ENCODE data around the gene EYA4. TPM values are rescaled to one million over a fixed set of nuclear protein-coding genes. Genes with fewer than 3 reads are reported as not detected.

The EYA4 gene
- total RNA-seq, 1 experiment from 2014 or later = 10.0 TPM

- peaks cover 8% of the 10 kb centered on the region for H3K4me1 ChIP-seq (ENCODE audit: insufficient read depth, low read length)
- no peak overlapping the region for H3K9ac ChIP-seq (ENCODE audit: low read length)
- H2AFZ ChIP-seq (ENCODE audit: low read length) = no peak overlapping the region
- H3K27me3 ChIP-seq (ENCODE audit: low read length) = no peaks in the 10 kb centered on the region
- ChIA-PET CTCF (no interaction called here), POLR2A (ENCODE audit: unreplicated experiment) (no interaction called here)
- no peak for ATAC-seq
- intact Hi-C loops (cut with micrococcal nuclease) = no loop called here
- no peaks in the 10 kb centered on the region for H3K9me2 ChIP-seq (replicated peaks; ENCODE audit: low read length)
- H3K9me3 ChIP-seq (ENCODE audit: low read length) = no peaks in the 10 kb centered on the region
- H3K27ac ChIP-seq (ENCODE audit: low read length) = no peak overlapping the region
- no peak for TF ChIP-seq CTCF (conservative IDR thresholded peaks at IDR 0.05; ENCODE audit: low read depth, low read length)
- no peak for TF ChIP-seq EZH2phosphoT487 (IDR thresholded peaks at IDR 0.05; ENCODE audit: borderline replicate concordance, low read length)
- TF ChIP-seq EZH2 (IDR thresholded peaks at IDR 0.05; ENCODE audit: low read length, unreplicated experiment) = no peak
- H3K36me3 ChIP-seq (ENCODE audit: low read depth, low read length) = no peaks in the 10 kb centered on the region
- BruUV-seq (replicated peaks) = no TSS peak
- no peaks in the 10 kb centered on the region for H4K20me1 ChIP-seq (ENCODE audit: low read length)
- no peaks in the 10 kb centered on the region for H3F3A ChIP-seq (ENCODE audit: low read length, unreplicated experiment)
- no peak for DNase-seq
- H3K4me3 ChIP-seq (ENCODE audit: low read length) = no peak overlapping the region
- no peaks in the 10 kb centered on the region for H3K79me2 ChIP-seq (ENCODE audit: low read length)
- H3K4me2 ChIP-seq (ENCODE audit: low read length) = no peak overlapping the region
These were observed 56.5 kb downstream of the EYA4 start for GRCh38 chr6:133297657-133298056.

- H3K9me2 ChIP-seq (replicated peaks; ENCODE audit: low read length) = no peaks in the 10 kb centered on the region
- H3K4me3 ChIP-seq (ENCODE audit: low read length) = no peak overlapping the region
- no peak overlapping the region for H3K4me2 ChIP-seq (ENCODE audit: low read length)
- ATAC-seq (no peak), DNase-seq (no peak)
- H2AFZ ChIP-seq (ENCODE audit: low read length) = no peak overlapping the region
- no peak for TF ChIP-seq EZH2 (IDR thresholded peaks at IDR 0.05; ENCODE audit: low read length, unreplicated experiment)
- TF ChIP-seq CTCF (conservative IDR thresholded peaks at IDR 0.05; ENCODE audit: low read depth, low read length) = no peak
- TF ChIP-seq EZH2phosphoT487 (IDR thresholded peaks at IDR 0.05; ENCODE audit: borderline replicate concordance, low read length) = no peak
- CTCF ChIA-PET = no interaction called here
- BruUV-seq (replicated peaks) = no TSS peak
- intact Hi-C loops (cut with micrococcal nuclease) = no loop called here
- no peaks in the 10 kb centered on the region for H3K79me2 ChIP-seq (ENCODE audit: low read length)
- H3K9me3 ChIP-seq (ENCODE audit: low read length) = no peaks in the 10 kb centered on the region
- H3K36me3 ChIP-seq (ENCODE audit: low read depth, low read length) = no peaks in the 10 kb centered on the region
- H3K27me3 ChIP-seq (ENCODE audit: low read length) = no peaks in the 10 kb centered on the region
- no peaks in the 10 kb centered on the region for H3F3A ChIP-seq (ENCODE audit: low read length, unreplicated experiment)
- peaks cover 8% of the 10 kb centered on the region for H3K4me1 ChIP-seq (ENCODE audit: insufficient read depth, low read length)
- no peaks in the 10 kb centered on the region for H4K20me1 ChIP-seq (ENCODE audit: low read length)
- H3K9ac ChIP-seq (ENCODE audit: low read length) = no peak overlapping the region
- no peak overlapping the region for H3K27ac ChIP-seq (ENCODE audit: low read length)
- POLR2A ChIA-PET (ENCODE audit: unreplicated experiment) = no interaction called here
These were observed 57.2 kb downstream of the EYA4 start for GRCh38 chr6:133298335-133298734.

- TF ChIP-seq CTCF (conservative IDR thresholded peaks at IDR 0.05; ENCODE audit: low read depth, low read length) = no peak
- Histone ChIP-seq H3K27me3 (ENCODE audit: low read length) (no peaks in the 10 kb centered on the region), H3F3A (ENCODE audit: low read length, unreplicated experiment) (no peaks in the 10 kb centered on the region), H3K4me3 (ENCODE audit: low read length) (no peak overlapping the region), H3K27ac (ENCODE audit: low read length) (no peak overlapping the region), H3K4me2 (ENCODE audit: low read length) (no peak overlapping the region), H3K36me3 (ENCODE audit: low read depth, low read length) (no peaks in the 10 kb centered on the region), H3K9ac (ENCODE audit: low read length) (no peak overlapping the region), H3K9me2 (replicated peaks; ENCODE audit: low read length) (no peaks in the 10 kb centered on the region), H2AFZ (ENCODE audit: low read length) (no peak overlapping the region), H3K79me2 (ENCODE audit: low read length) (no peaks in the 10 kb centered on the region), H4K20me1 (ENCODE audit: low read length) (no peaks in the 10 kb centered on the region), H3K9me3 (ENCODE audit: low read length) (no peaks in the 10 kb centered on the region), H3K4me1 (ENCODE audit: insufficient read depth, low read length) (peaks cover 8% of the 10 kb centered on the region)
- ChIA-PET CTCF (no interaction called here), POLR2A (ENCODE audit: unreplicated experiment) (no interaction called here)
- ATAC-seq = no peak
- BruUV-seq (replicated peaks) = no TSS peak
- intact Hi-C loops (cut with micrococcal nuclease) = no loop called here
- no peak for DNase-seq
These were observed 57.6 kb downstream of the EYA4 start for GRCh38 chr6:133298801-133299200.

Data from PC-3 (cell line).